Heart left ventricle (tissue), 16 donors: ENCODE data around the gene GNB1L. TPM values are rescaled to one million over a fixed set of nuclear protein-coding genes. Genes with fewer than 3 reads are reported as not detected.
A peak's percentile ranks its signal among the peaks of the same experiment; 100 is the strongest.

ENCODE experiments used
- ATAC-seq, 4 donors: fragments of 200-7000 bp; cut with Tn5 transposase; one replicate each; pipeline ENCODE4 v1.9.1; 2020 to 2022; ENCODE audit warnings: moderate library complexity in 4 of 4, mild to moderate bottlenecking in 3 of 4, moderate number of reproducible peaks in 1 of 4
- DNase-seq, 5 donors: peaks; one replicate each; pipeline ENCODE4 v3.0.0-alpha.2; 2020
- H3K27ac ChIP-seq, 12 donors: fragments of 200-600 bp; sonication (generic) in 4 of 12; one replicate each; pipeline versions ENCODE4 v1.5.0 to v1.8.0; 2016 to 2022; ENCODE audit warnings: mild to moderate bottlenecking in 2 of 12
- H3K27me3 ChIP-seq, 9 donors: fragments of 200-600 bp; sonication (generic) in 2 of 9; one replicate each; pipeline versions ENCODE4 v1.5.1 to v1.8.0; 2016 to 2022; ENCODE audit warnings: mild to moderate bottlenecking in 3 of 9
- H3K36me3 ChIP-seq, 9 donors: fragments of 200-600 bp; sonication (generic) in 2 of 9; one replicate each; pipeline versions ENCODE4 v1.5.0 to v1.8.0; 2018 to 2022; ENCODE audit warnings: mild to moderate bottlenecking in 2 of 9
- H3K4me1 ChIP-seq, 12 donors: fragments of 200-600 bp; sonication (generic) in 4 of 12; one replicate each; pipeline versions ENCODE4 v1.5.0 to v1.8.0; 2016 to 2022; ENCODE audit warnings: mild to moderate bottlenecking in 3 of 12
- H3K4me3 ChIP-seq, 12 donors: fragments of 200-600 bp; sonication (generic) in 4 of 12; one replicate each; pipeline versions ENCODE4 v1.5.0 to v1.8.0; 2017 to 2022; ENCODE audit warnings: mild to moderate bottlenecking in 9 of 12, moderate library complexity in 4 of 12
- H3K9me3 ChIP-seq, 12 donors: fragments of 200-600 bp; sonication (generic) in 4 of 12; one replicate each; pipeline versions ENCODE4 v1.5.0 to v1.8.0; 2016 to 2022; ENCODE audit warnings: mild to moderate bottlenecking in 1 of 12
- CTCF ChIP-seq, 12 donors: fragments of 200-600 bp; sonication (generic) in 4 of 12; IDR thresholded peaks; one replicate each; pipeline versions ENCODE4 v1.5.0 to v1.8.0; 2018 to 2022; ENCODE audit warnings: antibody characterized with exemption in 12 of 12, mild to moderate bottlenecking in 5 of 12
- POLR2A ChIP-seq, 2 donors: fragments of 450-650 bp; IDR thresholded peaks; one replicate each; pipeline ENCODE4 v1.6.1; 2017; ENCODE audit warnings: antibody characterized with exemption in 2 of 2, mild to moderate bottlenecking in 2 of 2, moderate library complexity in 2 of 2
- WGBS, 4 donors: extraction: QIAGEN DNeasy Blood & Tissue Kit in 2 of 4; methylation state at CpG; one replicate each; pipeline versions ENCODE4 v1.1.5 to v1.1.7; 2013 to 2018; 5-methylcytosine and 5-hydroxymethylcytosine counted together
- intact Hi-C, 10 donors: fragments of 100-400 bp; cut with DNase I; formaldehyde crosslinking; loops; one replicate each; pipeline versions ENCODE4 v1.11.1 to v1.14.2; 2022
- polyA plus RNA-seq, 2 donors: library from polyadenylated mRNA; stranded (reverse); fragments of 200-250 nt; gene quantifications; one replicate each; pipeline ENCODE4 v1.2.3, GENCODE V29; 2013
- total RNA-seq, 9 donors: library from RNA; depleted of rRNA in 2 of 9; stranded (reverse); fragments of >200 nt in 2 of 9; fragmentation: NEBNext Ultra II Directional in 3 of 9; extraction: Animal tissue kit (Norgen Biotek cat#: 25700) in 3 of 9; gene quantifications; one replicate each; pipeline versions ENCODE4 v1.1.0 to v1.2.4, GENCODE V29; 2016 to 2023
- donor health status: ischemic (EF 13 %, LVEDD 7.1; RV severe dilation, severe dysfunction).
- donor health status: healthy with polysubstance abuse.
- donor health status: DM: no; HTN: yes; CAD: no.
- donor health status: DM: no; HTN: no; CAD: no.
- donor health status: ischemic (EF 25% LVEDD 6.9; RV normal size, moderate dysfunction).
- donor health status: ischemic (EF 25% LVEDD 5.7; RV mildly dilated, moderate dysfunction).
- donor health status: healthy.
- donor health status: DM: yes; HTN: yes; CAD: no.
- donor health status: ischemic (EF 35%, LVEDD 5.7; RV mildly dilated, moderate dysfunction).
- donor health status: nonischemic (EF 11% LVEDD 7.7; RV severe dilation, severe dysfunction).
- donor health status: DM: yes; HTN: yes; CAD: no.
- donor health status: PGD.
- donor health status: ischemic (EF 29% LVEDD 5.4; RV normal size, mild dysfunction).
- donor health status: nonischemic (EF 23%, LVEDD 6.1; RV moderate dilation, normal function).

GNB1L gene
- total and polyA plus RNA-seq, 11 donors = 1.6 to 9.2 (median 2.4) TPM

DNA sequence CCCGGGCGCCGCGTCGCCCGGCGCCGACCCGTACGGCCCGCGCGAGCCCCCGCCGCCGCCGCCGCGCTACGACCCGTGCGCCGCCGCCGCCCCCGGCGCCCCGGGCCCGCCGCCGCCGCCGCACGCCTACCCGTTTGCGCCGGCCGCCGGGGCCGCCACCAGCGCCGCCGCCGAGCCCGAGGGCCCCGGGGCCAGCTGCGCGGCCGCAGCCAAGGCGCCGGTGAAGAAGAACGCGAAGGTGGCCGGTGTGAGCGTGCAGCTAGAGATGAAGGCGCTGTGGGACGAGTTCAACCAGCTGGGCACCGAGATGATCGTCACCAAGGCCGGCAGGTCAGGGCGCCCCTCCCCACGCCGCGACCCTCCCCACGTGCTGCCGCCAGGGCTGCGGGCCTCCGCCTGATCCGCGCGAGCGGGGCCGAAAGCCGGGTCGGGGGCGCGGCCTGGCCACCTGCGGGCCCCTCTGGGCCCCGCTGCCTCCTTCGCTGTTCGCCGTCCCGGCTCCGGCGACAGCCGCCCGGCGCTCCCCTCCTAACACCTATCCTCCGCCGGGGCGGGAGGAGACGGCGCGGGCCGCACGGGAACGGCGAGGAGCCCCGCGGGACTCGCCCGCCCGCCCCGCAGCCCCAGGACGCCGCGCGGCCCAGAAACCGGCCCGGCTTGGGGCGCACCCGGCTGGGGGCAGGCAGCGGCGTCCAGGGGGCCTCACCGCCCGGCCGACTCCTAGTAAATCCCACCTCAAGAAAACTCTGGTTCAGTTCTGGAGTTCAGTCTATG, 93.5 kb downstream of the GNB1L start:
- ATAC-seq (no peak), DNase-seq (no peak)
- Histone ChIP-seq H3K36me3 (no peaks in the 10 kb centered on the region), H3K4me3 (peak overlapping the region in 5 of 12 donors; percentile 13 to 36 (median 28)), H3K27ac (no peak overlapping the region), H3K9me3 (no peaks in the 10 kb centered on the region), H3K27me3 (peaks cover 61 to 91% (median 85%) of the 10 kb centered on the region in 9 donors), H3K4me1 (peaks cover 0 to 46% (median 18%) of the 10 kb centered on the region in 12 donors)
- 8 to 28% (median 13%) methylated on average over 14 to 117 of the region's 117 CpGs for WGBS, 4 donors
- intact Hi-C loops = loop anchor here in 1 of 10 donors (5.0 kb wide), 1 partner anchor 91 kb away; the partner anchor contains the start of genes GNB1L and RTL10
- no peak for TF ChIP-seq POLR2A (IDR thresholded peaks at IDR 0.05)
- no peak for TF ChIP-seq CTCF (IDR thresholded peaks at IDR 0.05)

GRCh38 chr22:19760058-19760950, 94.4 kb downstream of the GNB1L start, which contains the start of gene TBX1:
TSS of gene TBX1 (plus strand) at chr22:19760778. CDS start at chr22:19760844, 66 bp downstream.
- TF ChIP-seq POLR2A (IDR thresholded peaks at IDR 0.05) = no peak
- TF ChIP-seq CTCF (IDR thresholded peaks at IDR 0.05) = no peak
- peak within 1 kb of the TSS in 7 of 12 donors; percentile 8 to 37 (median 28) for H3K4me3 ChIP-seq
- peaks cover 67 to 94% (median 87%) of the 10 kb centered on the region in 9 donors for H3K27me3 ChIP-seq
- H3K36me3 ChIP-seq = no peaks in the 10 kb centered on the region
- WGBS, 4 donors = 3 to 7% (median 5%) methylated on average over 26 to 74 of the region's 79 CpGs
- no peaks in the 10 kb centered on the region for H3K9me3 ChIP-seq
- DNase-seq (no peak), ATAC-seq (no peak)
- no peak within 1 kb of the TSS for H3K27ac ChIP-seq
- H3K4me1 ChIP-seq = peaks cover 0 to 48% (median 18%) of the 10 kb centered on the region in 12 donors
- intact Hi-C loops = loop anchor here in 1 of 10 donors (5.0 kb wide), 1 partner anchor 92 kb away; the partner anchor contains the start of genes GNB1L and RTL10

DNA sequence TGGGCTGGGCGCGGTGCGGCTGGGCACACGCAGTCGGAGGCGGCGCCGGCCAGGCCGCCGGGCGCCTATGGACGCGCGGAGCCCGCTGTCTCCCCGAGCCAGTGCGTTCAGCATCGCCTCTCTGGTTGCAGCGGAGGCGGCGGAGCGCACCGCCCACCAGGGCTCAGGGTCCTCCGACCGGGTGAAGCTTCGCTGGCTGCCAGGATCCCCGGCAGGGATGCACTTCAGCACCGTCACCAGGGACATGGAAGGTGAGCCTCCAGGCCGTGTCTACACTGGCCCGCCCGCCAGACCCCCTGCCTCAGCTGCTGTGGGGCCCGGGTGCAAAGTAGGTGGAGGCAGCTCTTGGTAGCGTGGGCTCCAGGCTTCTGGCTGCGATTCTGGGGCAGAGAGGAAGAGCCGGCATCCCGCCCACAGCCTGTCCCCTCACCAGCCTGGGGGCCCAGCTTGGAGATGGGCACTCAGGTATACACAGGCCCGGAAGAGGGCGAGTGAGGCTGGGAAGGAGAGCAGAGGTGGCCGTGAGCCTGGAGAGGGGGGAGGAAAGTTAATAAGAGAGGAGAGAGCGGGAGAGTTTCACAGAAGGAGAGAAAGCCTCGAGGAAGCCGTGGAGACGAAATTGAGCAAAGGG, 95.1 kb downstream of the GNB1L start:
- H3K9me3 ChIP-seq = no peaks in the 10 kb centered on the region
- 3 to 8% (median 5%) methylated on average over 14 to 43 of the region's 43 CpGs for WGBS, 4 donors

More for the DNA sequence above, 95.1 kb downstream of the GNB1L start:
- Histone ChIP-seq H3K4me3 (peak overlapping the region in 4 of 12 donors; percentile 2 to 37 (median 26)), H3K27me3 (peaks cover 68 to 94% (median 87%) of the 10 kb centered on the region in 9 donors), H3K4me1 (peaks cover 0 to 54% (median 18%) of the 10 kb centered on the region in 12 donors), H3K36me3 (no peaks in the 10 kb centered on the region), H3K27ac (no peak overlapping the region)
- no peak for DNase-seq
- intact Hi-C loops = loop anchor here in 1 of 10 donors (5.0 kb wide), 1 partner anchor 93 kb away; the partner anchor contains the start of genes GNB1L and RTL10
- no peak for ATAC-seq
- TF ChIP-seq CTCF (IDR thresholded peaks at IDR 0.05) (no peak), POLR2A (IDR thresholded peaks at IDR 0.05) (no peak)
